NCI-H2227 (cell line): Measurements from ENCODE around the gene PTPRK.
A peak's percentile ranks its signal among the peaks of the same experiment; 100 is the strongest.

ENCODE experiments used
- DNase-seq: peaks from one replicate; lab custom pipeline; 2025; ENCODE audit not compliant: unreplicated experiment; lab: John Stamatoyannopoulos, UW

PTPRK gene

DNA sequence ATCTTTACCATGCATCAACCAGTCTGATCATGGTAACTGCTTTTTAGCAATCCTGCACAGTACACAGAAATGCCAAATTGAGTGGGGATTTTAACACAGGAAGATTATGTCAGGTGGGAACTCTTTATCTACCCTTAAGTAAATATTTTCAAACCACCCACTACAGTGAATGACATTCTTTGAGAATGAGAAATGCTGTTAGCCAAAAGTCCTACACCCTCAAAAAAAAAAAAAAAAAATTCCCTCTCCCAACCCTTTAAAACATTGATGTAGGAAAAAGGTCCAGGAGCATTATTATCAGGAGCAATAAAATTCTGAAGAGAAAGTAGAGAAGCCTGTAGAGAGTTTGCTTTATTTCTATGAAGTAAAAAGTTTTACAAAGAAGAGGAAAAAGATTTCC is 312.3 kb downstream of the PTPRK start:
- no peak for DNase-seq

DNA sequence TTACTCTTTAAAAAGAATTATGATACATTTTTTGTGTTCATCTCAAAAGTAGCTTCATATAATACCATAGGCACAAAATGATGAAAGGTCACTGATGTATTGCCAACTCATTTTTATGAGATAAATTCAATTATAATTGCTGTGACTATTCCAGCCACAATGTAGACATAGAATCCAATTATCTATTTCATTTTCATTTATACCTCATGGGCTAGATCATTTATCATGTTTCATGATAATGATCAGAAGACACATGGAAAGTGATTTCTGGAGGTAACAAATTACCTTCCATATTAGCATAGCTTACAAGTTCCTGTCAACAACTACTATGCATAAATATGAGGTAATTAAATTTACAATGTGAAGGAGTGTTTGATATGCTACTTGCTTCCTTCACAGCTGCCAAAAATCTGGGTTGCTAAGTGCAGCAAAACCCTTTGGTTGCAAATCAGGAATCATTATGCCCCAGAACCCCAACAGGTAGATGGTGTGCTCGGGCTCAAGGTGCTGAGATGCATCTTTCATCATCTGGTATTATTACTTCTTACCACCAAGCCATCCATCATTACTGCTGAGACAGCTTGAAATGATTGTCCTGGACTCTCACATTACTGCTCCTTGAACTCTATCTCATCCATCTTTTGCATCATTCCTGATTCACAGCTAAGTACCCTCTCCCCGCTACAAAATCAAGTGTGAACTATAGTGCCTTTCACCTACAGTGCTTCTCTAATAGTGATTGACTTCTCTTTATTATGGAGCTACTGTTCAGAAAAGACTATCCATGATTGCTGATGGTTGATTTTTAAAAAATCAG is 313.6 kb downstream of the PTPRK start:
- DNase-seq = peak; percentile 6

DNA sequence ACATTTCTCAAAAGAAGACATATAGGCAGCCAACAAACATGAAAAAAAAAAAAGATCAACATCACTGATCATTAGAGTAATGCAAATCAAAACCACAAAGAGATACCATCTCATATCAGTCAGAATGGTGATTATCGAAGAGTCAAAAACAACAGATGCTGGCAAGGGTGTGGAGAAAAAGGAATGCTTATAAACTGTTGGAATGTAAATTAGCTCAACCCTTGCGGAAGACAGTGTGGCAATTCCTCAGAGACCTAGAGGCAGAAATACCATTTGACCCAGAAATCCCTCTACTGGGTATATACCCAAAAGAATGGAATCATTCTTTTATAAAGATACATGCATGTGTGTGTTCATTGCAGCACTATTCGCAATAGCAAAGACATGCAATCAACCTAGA is 315.8 kb downstream of the PTPRK start:
- DNase-seq = no peak

GRCh38 chr6:128202169-128202765 is 318.1 kb downstream of the PTPRK start:
- no peak for DNase-seq

DNA sequence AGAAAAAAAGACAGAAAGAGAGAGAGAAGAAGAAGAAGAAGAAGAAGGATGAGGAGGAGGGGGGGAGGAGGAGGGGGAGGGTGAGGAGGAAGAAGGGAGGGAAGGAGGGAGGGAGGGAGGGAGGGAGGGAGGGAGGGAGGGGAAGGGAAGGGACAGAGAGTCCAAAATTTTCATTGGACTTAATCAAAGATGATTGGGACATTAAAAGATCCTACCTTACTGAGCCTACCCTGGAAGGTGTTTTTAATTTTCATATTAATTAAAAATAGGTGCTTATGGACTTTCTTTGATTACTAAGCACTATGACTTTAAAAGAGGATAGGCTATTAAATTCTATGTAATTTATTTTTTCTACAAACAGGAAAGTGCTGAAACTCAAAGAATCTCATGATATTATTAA is 319.6 kb downstream of the PTPRK start:
- no peak for DNase-seq

GRCh38 chr6:128199461-128199860 is 320.9 kb downstream of the PTPRK start:
- no peak for DNase-seq

DNA sequence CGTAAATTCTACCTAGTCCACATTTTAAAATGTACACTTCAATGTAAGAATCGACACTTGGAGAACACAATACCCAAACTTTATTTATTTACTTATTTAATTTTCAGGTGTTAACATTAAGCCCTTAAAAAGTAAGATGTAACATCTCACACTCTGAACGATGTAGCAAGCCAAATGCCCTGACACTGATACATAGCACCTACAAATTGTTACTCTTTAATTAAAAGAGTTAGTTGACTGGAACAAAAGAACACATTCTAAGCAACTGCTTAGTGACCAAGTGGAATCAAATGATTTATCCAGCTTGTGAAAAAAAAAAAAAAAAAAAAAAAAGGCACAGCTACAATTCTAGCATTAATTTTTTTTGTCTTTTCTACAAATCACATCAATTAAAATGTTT is 327.4 kb downstream of the PTPRK start:
- DNase-seq = no peak

DNA sequence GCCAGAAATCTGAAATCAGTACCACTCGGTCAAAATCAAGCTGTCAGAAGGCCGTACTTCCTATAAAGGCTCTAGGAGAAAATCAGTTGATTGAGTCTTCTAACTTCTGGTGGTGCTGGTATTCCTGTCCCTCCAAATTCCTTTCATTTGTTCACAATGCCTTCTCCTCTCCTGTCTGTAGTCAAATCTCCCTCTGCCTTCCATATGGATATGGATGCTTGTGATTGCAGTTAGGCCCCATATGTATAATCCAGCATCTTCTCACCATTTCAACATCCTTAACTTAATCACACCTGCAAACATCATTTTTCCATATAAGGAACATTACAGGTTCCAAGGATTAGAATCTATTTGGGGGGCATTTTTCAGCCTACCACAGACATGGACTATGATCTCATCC is 331.7 kb downstream of the PTPRK start:
- no peak for DNase-seq

DNA sequence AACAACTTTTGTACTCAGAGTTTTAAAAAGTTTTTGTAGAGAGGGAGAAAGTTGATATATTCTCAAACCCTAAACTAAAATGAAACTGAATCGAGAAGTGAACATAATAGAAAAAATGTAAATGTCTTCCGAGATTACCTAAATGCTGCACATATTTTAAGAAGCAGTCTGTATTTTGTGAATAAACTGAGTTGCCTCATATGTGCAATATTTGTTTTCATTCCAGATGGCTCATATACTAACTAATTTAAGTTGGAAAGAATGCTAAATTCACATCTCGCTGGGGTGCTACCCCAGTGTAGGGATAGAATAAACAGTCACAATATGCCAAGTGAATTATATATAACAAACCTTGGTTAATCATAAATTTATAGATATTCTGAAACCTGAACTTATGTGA is 333.7 kb downstream of the PTPRK start:
- no peak for DNase-seq

DNA sequence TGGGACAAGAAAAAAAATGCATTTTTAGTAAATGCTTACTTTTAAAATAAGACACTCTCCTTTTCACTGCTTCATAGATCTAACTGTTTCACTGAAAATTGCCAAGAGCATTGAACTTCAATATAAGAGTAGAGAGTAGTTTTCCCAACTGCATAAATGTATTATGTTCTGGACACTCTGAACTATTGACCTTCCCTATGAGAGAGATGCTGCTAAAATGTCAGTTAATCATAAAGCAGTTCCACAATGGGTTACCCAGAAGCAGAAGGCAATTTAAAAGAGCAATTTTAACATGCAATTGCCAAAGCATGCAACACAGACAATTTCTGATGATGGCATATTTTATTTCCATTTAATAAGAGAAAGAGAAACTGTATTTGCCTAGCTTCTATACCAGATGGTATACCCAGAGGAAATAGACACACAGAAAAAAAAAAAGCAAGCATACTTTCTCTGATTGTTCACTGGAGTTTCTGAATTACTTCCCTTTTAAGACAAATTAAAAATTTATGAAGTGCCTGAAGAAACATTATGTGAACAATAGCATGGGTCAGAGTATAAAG is 340.4 kb downstream of the PTPRK start:
- DNase-seq = peak; percentile 7

GRCh38 chr6:128174724-128175123 is 345.7 kb downstream of the PTPRK start:
- no peak for DNase-seq

DNA sequence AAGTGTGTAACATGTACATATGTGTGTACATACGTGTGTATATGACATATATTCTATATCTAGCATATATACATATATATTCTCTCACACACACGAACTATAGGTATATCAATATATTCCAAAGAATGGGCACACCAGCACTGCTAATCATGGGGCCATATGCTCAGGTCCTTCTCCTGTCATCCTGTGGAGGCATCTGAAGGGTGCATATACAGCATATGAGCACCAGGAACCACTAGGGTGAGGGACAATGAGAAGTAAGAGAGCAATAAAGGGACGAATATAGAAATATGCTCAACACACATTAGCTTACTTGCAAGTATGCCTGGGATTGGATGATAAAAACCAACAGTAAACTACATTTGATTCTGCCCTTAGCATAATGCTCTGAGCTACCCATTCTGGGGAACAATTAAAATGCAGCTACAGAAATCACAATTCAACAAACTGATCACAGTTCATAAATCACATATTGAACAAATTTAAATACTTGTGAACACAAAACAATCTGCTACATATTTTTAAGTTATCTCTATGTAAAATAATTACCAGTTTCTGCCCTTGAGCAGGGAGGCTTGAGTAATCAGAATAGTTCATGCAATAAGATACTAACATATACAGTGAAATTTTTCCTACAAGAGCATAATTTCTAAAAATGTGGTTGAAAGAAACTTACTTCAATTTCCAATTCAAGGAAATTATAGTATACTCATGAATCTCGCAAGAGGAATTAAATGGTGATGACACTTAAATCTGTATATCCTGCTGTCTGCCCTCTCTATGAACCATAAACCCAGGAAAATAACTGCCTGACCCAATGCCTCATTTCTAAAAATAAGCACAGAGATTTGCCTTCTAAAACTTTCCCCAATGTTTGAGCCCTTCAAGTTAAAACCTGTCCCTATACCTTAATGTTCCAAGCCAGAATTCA is 347.4 kb downstream of the PTPRK start:
- no peak for DNase-seq

- DNase-seq = no peak
Measured at GRCh38 chr6:128172081-128172480, 348.3 kb downstream of the PTPRK start.

DNA sequence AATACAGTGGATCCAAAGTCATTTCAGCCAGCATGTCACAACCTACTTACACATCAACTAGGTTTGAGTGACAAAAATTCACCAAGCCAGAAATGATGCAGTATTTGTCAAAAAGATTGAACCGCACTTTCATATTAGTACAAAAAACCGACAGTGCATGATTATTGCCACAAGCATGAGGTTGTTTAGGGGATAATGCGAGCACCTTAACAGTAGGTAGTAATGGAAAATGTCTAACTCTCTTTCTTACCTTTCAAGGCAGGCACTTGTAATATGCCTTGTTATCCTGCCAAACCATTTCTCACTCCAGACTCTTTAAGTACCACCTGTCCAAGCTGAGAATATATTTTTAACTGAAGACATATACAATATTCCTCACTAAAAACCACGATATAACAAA is 349.2 kb downstream of the PTPRK start:
- DNase-seq = no peak

GRCh38 chr6:128168244-128168643 is 352.2 kb downstream of the PTPRK start:
- DNase-seq = no peak

- DNase-seq = no peak
Measured at GRCh38 chr6:128167552-128167951, 352.8 kb downstream of the PTPRK start.

DNA sequence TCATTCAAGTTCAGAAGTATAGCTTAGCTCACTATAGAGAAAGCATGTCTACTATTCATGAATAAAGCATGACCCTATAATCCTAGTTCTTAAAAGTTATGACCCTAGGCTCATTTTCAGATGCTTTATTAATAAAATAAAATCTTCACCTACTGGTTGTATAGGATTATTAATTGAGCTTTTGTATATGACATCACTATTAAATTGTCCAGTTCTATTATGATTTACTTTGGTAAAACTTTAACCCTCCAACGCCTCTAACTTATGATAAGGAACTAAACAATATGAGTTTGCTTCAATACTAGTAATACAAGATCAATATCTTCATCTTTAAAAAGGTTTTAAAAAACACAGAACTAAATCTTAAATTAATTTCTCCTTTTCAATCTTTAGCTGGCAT is 356.1 kb downstream of the PTPRK start:
- no peak for DNase-seq

GRCh38 chr6:128162423-128162822 is 358.0 kb downstream of the PTPRK start:
- no peak for DNase-seq

DNA sequence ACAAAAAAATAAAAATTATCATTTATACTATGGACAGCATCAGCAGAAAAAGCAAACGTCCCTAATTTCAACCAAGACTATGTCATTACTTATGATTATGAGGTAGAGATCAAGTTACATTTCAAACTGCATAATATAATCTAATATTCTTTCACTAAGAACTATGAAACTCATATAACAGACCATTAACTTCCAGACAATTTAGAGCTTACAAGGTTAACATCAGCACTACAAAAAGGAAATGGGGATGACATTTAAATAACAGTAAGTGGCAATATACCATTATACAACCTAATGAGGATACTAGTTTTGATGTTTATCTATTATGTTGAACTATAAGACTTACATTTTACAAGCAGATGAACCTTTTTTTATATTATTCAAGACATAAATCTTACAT is 358.6 kb downstream of the PTPRK start:
- no peak for DNase-seq

- no peak for DNase-seq
Measured at GRCh38 chr6:128161263-128161662, 359.1 kb downstream of the PTPRK start.

DNA sequence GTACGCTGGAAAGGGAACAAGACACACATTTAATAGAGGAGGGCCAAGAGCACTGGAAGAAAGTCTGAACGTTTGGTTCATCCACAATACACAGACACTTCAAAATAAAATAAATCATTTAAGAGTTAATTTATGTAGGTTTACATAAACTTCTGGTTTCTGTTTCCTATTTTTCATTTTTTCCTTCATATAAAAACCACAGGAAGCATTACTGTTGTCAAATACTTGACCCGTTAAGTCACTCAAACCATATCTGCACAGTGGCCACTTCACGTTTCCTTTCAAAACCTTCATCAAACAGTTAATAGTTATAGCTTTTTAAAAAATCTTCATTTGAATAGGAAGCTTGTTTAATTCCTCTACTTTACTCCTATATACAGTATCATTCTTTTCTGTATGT is 361.9 kb downstream of the PTPRK start:
- DNase-seq = no peak
